ENCODE measurements around the gene RUBCN. TPM values are rescaled to one million over a fixed set of nuclear protein-coding genes. Genes with fewer than 3 reads are reported as not detected.
"Not testable (repeated sequence)": the region's sequence is repeated elsewhere in the genome, so short reads cannot be mapped to it uniquely, and the experiment has no call there.

RUBCN gene
- total and polyA plus RNA-seq, 8 donors = 12.3 to 33.0 (median 14.5) TPM

DNA sequence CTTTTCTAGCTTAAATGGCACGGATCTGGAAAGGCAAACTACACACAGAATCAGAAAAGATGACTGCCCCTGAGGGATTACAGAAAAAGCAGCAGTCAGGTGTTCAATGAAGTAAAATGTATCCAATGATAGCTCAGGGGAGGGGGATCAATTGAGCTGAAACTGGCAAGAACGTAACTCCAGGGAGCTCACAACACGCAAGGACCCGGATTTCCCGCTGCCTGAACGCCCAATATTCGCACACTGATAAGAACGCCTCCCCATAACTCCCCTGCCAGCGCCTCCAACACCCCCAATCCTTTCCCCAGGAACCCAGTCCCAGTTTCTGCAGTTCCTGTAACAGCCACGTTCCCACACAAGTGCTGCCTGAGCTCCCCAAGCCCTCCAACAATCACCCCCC, 83.8 kb downstream of the RUBCN start:
- H3K4me3 ChIP-seq; H3K4me1 ChIP-seq; H3K27me3 ChIP-seq; H3K27ac ChIP-seq; DNase-seq; ATAC-seq; H3K36me3 ChIP-seq; H3K9me3 ChIP-seq; intact Hi-C loops (cut with DNase I): not testable (repeated sequence)

DNA sequence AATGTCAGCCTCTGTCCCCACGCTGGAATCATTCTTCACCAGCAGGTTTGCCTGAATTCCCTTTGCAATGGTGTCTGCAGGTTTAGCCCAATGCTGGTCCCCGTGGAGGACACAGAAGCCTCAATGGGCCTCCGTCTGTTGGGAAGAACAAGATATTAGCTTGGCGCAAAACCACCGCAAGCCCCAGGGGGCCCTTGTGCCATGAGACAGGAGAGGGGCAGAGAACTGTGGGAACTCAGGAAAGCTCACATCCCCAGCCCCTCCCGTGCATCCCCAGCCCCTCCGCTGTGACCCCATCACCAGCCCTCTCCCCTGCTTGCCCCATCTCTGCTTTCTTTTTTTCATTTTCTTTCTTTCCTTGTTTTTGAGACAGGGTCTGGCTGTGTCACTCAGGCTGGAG, 89.1 kb downstream of the RUBCN start:
- H3K4me3 ChIP-seq; ATAC-seq; H3K36me3 ChIP-seq; H3K4me1 ChIP-seq; intact Hi-C loops (cut with DNase I); H3K9me3 ChIP-seq; H3K27ac ChIP-seq; H3K27me3 ChIP-seq; DNase-seq: not testable (repeated sequence)

DNA sequence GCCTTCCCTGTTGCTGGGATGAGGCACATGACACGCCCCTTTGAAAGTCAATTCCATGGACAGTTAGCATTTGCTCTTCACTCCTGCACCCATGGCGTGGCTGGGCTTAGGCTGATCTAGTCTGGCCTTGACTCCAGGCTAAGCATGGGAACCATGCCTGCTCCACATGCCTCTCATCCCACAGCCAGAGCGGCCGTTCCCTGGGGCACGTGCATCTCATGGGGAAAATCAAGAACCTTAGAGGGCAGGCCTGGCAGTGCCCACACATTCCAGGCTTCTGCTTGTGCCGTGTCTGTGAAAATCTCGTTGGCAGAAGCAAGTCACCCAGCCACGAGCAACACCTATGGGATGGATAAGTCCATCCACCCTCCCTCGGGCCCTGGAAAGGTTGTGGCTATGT, 89.5 kb downstream of the RUBCN start:
- H3K36me3 ChIP-seq; ATAC-seq; H3K4me1 ChIP-seq; intact Hi-C loops (cut with DNase I); H3K4me3 ChIP-seq; DNase-seq; H3K27me3 ChIP-seq; H3K27ac ChIP-seq; H3K9me3 ChIP-seq: not testable (repeated sequence)

DNA sequence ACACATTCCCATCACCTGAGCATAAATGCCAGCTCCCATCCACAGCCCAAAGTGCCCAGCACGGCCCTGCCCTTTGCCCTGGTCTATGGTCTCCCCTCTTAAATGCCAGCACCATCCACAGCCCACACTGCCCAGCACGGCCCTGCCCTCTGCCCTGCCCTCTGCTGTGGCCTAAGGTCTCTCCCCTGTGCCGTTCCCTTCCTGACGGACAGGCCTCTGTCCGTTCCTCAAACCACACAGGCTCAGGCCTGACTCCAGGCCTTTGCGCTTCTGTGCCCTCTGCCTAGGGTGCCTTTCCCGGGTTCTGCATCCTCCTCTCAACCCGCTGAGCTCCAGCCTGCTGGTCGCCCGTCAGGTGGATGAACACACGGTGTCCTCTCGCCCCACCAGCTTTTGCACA, 90.4 kb downstream of the RUBCN start:
- H3K27me3 ChIP-seq; H3K9me3 ChIP-seq; H3K4me3 ChIP-seq; H3K36me3 ChIP-seq; ATAC-seq; H3K4me1 ChIP-seq; intact Hi-C loops (cut with DNase I); DNase-seq; H3K27ac ChIP-seq: not testable (repeated sequence)

DNA sequence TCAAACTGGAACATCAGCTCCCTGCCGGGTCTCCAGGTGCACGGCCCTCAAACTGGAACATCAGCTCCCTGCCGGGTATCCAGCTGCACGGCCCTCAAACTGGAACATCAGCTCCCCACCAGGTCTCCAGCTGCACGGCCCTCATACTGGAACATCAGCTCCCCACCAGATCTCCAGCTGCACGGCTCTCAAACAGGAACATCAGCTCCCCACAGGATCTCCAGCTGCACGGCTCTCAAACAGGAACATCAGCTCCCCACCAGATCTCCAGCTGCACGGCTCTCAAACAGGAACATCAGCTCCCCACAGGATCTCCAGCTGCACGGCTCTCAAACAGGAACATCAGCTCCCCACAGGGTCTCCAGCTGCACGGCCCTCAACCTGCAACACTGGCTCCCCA, 99.1 kb downstream of the RUBCN start:
- H3K27ac ChIP-seq; H3K4me3 ChIP-seq; DNase-seq; H3K27me3 ChIP-seq; H3K4me1 ChIP-seq; H3K36me3 ChIP-seq; intact Hi-C loops (cut with DNase I); ATAC-seq; H3K9me3 ChIP-seq: not testable (repeated sequence)

DNA sequence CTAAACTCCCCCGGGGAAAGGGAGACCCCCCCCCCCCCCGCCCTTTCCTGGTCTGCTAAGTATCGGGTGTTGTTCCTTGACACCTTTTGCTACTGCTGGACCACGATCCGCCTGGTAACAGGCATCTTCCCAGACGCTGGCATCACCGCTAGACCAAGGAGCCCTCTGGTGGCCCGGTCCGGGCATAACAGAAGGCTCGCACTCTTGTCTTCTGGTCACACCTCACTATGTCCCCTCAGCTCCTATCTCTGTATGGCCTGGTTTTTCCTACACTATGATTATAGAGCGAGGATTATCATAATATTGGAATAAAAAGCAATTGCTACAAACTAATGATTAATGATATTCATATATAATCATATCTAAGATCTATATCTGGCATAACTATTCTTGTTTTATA, 104.7 kb downstream of the RUBCN start:
- H3K36me3 ChIP-seq; intact Hi-C loops (cut with DNase I); DNase-seq; H3K4me3 ChIP-seq; ATAC-seq; H3K4me1 ChIP-seq; H3K9me3 ChIP-seq; H3K27me3 ChIP-seq; H3K27ac ChIP-seq: not testable (repeated sequence)
- TF ChIP-seq, protein P1, sequence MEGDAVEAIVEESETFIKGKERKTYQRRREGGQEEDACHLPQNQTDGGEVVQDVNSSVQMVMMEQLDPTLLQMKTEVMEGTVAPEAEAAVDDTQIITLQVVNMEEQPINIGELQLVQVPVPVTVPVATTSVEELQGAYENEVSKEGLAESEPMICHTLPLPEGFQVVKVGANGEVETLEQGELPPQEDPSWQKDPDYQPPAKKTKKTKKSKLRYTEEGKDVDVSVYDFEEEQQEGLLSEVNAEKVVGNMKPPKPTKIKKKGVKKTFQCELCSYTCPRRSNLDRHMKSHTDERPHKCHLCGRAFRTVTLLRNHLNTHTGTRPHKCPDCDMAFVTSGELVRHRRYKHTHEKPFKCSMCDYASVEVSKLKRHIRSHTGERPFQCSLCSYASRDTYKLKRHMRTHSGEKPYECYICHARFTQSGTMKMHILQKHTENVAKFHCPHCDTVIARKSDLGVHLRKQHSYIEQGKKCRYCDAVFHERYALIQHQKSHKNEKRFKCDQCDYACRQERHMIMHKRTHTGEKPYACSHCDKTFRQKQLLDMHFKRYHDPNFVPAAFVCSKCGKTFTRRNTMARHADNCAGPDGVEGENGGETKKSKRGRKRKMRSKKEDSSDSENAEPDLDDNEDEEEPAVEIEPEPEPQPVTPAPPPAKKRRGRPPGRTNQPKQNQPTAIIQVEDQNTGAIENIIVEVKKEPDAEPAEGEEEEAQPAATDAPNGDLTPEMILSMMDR (IDR thresholded peaks at IDR 0.05) = peak; percentile 16 to 21

DNA sequence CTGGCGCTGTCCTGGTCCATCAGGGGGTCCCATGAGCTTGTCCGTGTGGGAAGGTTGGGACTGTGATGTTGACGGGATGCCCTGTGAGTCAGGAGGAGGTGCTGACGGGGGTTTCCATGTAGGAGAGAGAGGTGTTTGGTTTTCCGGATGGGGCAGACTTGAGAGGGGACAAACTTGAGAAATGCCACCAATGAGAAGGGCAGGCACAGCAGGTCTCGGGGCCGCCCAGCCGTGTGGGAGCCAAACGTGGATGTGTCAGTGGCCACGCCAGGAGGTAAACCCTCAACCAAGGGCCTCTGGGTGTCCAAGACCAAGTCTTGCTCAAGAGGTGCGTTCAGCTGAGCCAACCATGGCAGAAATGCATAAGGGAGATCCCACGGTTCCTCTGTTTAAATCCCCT, 105.9 kb downstream of the RUBCN start:
- DNase-seq; intact Hi-C loops (cut with DNase I); H3K27me3 ChIP-seq; H3K4me1 ChIP-seq; H3K4me3 ChIP-seq; H3K36me3 ChIP-seq; H3K9me3 ChIP-seq; ATAC-seq; H3K27ac ChIP-seq: not testable (repeated sequence)

DNA sequence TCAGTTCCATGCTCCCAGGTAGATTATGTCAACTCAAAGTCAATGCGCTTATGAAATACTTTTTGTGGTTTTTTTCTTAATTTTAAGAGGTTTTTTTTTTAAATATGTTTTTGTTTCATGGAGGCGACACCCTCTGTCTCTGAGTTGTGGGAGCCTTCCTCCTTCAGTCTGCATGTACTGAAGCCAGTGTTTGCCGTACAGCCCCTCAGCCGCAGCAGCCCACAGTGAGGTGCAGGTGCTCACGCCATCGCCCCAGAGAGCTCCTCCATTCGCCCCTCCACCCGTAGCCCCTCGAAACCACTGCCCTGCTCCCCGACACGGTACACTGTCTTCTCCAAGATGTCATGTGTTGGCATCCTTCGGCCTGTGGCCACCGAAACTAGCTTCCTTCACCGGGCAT, 107.4 kb downstream of the RUBCN start:
- ATAC-seq, H3K4me3 ChIP-seq: not testable (repeated sequence)

DNA sequence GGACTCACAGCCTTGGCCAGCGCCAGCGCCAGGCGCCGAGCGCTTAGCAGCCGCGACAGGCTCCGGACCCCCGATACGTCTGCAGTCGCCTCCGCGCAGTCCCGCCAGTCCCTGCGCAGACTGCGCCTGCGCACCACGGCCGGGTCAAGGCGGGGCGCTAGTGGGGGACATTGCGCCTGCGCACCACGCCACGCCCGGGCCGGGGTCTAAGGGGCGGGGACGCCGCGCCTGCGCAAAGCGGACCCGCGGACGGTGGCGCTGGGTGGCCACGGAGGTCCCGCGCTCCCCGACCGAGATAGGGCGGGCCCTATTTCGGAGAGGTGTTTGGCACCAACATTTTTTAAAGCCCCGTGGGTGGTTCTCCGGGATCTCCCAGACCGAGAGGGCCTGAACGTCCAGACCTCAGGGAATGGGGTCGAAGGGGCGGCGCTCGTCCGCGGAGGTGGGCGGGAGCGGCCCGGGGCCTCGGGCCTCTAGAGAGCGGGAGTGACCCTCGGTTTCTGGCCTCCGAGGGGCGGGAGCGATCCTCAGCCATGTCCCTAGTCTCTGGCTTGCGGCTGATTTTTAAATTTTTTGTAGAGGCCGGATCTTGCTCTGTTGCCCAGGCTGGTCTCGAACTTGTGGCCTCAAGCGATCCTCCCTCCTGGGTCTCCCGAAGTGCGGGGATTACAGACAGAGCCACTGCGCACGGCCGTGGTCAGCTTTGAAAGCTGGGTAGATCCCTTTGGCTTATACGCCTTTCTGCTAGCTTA, 108.8 kb downstream of the RUBCN start:
- Histone ChIP-seq H3K27ac (peak overlapping the region; percentile 53 to 69), H3K4me3 (peak overlapping the region; percentile 53 to 55)
- H3K36me3 ChIP-seq; H3K27me3 ChIP-seq; H3K9me3 ChIP-seq; intact Hi-C loops (cut with DNase I); H3K4me1 ChIP-seq: not testable (repeated sequence)
- peak; percentile 71 to 96 (median 86) for DNase-seq
- ATAC-seq = peak; percentile 81

More for the DNA sequence above, 107.4 kb downstream of the RUBCN start:
- H3K27me3 ChIP-seq; H3K36me3 ChIP-seq; H3K27ac ChIP-seq; H3K9me3 ChIP-seq; H3K4me1 ChIP-seq; intact Hi-C loops (cut with DNase I); DNase-seq: not testable (repeated sequence)

DNA sequence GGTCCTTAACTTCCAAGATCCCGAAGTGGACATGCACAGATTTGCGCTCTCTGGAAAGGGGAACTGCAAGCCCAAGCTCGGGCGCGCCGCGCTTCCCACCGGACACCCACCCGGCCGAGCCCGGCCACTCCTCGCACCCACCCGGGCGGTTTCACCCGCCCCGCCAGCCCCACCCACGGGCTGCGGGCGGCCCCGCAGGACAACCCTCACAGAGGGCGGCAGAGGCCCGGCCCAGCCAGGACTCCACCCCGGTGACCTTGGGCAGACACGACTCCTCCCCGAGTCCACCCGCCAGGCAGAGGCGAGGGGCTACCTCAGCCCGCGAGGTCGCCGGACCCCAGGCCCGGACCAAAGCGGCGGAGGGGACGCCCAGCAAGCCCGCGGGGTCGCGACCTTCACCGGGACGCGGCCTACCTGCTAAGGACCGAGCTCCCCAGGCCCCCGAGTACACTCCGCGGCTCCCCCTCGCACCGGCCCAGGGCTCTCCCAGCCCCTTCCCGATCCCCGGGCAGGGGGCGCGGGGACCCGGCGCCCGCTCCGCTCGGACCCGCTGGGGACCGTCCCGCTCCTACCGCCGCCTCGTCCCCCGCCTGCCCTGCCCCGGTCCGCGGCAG, 109.4 kb downstream of the RUBCN start:
- Histone ChIP-seq H3K4me3 (peak overlapping the region; percentile 53 to 55), H3K27ac (peak overlapping the region; percentile 53 to 69)
- H3K27me3 ChIP-seq; intact Hi-C loops (cut with DNase I); H3K36me3 ChIP-seq; H3K4me1 ChIP-seq; H3K9me3 ChIP-seq: not testable (repeated sequence)
- DNase-seq (peak in 2 of 4 donors; percentile 65 to 84), ATAC-seq (peak; percentile 95)

DNA sequence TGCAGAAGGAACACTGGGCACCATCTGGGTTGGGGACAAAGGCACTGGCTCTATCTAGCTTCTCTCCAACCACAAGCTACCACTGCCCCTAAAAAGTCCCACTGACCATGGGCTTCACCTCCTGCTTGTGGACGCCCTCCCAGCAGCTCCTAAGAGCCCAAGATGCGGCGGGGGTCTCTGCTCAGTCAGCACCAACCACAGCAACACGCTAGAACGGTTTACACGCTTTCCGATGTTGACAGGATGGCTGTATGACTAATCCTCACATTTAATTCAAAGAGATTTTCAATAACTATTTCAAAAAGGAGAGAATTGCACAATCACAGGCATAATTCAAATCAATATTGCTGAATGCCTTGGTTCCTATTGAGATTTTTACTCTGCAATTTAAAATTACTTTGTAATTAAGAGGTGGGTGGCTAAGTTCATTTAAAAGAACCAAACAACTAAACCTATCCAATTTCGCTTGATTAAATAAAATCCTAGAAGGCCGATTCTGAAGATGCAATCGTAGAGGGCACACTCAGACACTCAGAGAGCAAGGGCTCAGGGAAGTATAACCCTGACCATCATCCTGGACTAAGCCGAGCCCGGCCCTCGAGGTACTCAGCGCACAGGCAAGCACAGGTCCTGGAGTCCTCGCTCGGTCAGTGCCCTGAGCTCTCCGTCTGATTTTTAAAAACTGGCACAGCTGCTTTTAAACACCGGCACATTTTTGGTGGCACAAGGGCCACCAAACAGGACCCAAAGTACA, 110.1 kb downstream of the RUBCN start:
- not testable (repeated sequence) for H3K27ac ChIP-seq
- peak; percentile 73 for ATAC-seq

DNA sequence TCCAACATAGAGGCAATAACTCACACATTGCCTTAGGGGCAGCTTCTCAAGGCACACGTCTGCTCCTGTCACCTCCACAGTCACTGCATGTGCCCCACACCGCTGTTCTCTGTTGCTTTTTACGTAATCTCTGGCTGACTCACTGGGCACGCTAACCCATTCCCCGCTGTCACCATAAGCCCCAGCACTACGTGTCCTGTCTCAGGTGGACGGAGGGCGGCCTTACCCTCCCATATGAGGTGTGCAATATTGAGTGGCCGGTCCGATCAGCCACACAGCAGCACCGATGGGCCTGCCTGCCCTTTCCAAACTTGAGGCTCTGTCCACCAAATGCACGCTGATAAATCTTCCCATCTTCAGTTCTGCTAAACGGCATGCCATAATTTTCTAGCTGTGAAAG, 115.2 kb downstream of the RUBCN start:
- H3K9me3 ChIP-seq; H3K4me1 ChIP-seq; H3K27ac ChIP-seq; intact Hi-C loops (cut with DNase I); H3K27me3 ChIP-seq; ATAC-seq; H3K4me3 ChIP-seq: not testable (repeated sequence)
- peak in 1 of 4 donors; percentile 73 for DNase-seq
- peaks cover 0 to 49% of the 10 kb centered on the region in 2 donors for H3K36me3 ChIP-seq

More for the DNA sequence above, 110.1 kb downstream of the RUBCN start:
- H3K36me3 ChIP-seq; H3K9me3 ChIP-seq; H3K4me1 ChIP-seq; intact Hi-C loops (cut with DNase I); H3K27me3 ChIP-seq; DNase-seq: not testable (repeated sequence)
- H3K4me3 ChIP-seq = peak overlapping the region; percentile 46 to 55

Measured in left lung (tissue), 10 donors.